Posterior cingulate gyrus (tissue), 11 donors: ENCODE data around the gene GSG1L.
A peak's percentile ranks its signal among the peaks of the same experiment; 100 is the strongest.

Experiments used
- DNase-seq, 10 donors: peaks; one replicate each; pipeline versions ENCODE4 v3.0.0 to v3.0.0-alpha.2; 2020 to 2021; ENCODE audit warnings: mixed read lengths in 3 of 10
- intact Hi-C: fragments of 100-400 bp; cut with DNase I; formaldehyde crosslinking; loops from one replicate; pipeline ENCODE4 v1.15.1; 2023

The GSG1L gene

DNA sequence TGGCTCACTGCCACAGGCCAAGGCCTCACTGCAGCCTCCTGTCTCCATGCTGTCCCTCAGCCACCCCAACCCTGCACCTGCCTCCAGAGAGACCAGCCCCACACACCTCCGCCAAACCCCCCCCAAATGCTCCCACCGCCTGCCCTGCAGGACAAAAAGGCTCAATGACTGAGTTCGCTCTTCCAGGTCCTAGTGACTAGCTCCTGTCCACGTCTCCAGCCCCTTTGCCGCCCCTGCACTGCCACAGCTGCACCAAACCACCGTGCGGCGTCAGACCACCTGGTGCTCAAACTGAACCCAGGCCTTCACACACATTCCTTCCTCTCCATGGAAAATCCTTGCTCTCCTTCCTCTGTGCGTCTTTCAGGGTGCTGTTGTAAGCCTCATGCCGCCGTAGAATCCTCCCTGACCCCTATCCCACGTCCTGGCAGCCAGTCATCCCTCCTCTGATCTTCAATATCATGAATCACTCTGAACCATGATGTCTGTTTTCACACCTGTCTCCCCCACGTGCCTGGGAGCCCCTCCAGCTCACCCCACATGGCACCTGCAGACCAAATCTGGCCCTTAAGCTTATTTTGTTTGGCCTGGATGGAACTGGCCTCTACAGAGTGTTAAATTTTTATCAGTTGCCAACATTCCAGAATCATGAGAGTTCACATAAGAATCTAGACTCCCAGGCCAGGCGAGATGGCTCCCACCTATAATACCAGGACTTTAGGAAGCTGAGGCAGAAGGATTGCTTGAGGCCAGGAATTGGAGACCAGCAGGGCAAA, 4.3 kb upstream of the GSG1L start:
- DNase-seq, result peak in 3 of 10 donors; percentile 37 to 66 (median 61)
- intact Hi-C loops, result no loop called here

DNA sequence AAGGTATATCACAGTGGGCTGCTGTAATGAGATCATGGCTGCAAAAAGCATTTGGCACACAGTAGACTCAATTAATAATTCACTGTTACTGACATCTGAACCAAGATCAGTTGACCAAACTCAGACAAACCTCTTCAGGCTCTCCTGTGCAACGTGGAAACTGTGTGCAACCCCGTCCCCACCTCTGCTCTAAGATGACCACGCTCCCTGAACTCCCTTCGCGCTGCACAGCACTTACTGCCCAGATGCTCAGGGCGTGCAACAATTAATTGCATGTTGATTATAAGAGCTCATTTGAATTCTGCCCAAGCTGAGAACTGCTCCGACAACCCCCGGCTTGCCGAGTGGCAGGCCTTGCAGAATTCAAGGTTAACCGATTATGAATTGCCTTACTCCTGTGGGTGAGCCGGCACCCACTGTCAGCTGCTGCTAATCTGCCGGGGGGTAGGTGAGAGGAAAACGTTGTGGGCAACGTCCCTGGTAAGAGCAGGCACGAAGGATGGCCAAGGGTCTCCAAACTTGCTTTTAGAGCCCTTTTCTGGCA, 1.3 kb upstream of the GSG1L start:
- intact Hi-C loops, result no loop called here
- DNase-seq, result peak in 2 of 10 donors; percentile 32 to 50

DNA sequence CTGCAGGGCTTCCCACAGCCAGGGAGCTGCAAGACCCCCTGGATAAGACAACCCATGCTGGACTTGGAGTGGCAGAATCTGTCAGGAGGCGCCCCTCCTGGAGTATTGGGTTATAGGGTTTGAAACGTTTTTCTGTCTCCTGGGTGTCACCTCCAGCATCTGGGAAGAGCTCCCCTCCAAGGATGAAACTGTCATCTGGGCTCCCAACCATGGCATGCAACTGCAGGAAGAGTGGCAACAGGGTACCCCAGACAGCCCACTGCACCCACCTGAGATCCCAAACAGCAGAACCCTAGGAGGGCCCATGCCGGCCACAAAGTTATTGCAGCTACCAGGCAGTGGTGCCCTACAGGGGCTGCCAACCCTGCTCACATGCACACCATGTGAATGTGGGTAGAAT, 636 bp upstream of the GSG1L start:
- peak in 2 of 10 donors; percentile 32 to 61 for DNase-seq
- intact Hi-C loops, result no loop called here

DNA sequence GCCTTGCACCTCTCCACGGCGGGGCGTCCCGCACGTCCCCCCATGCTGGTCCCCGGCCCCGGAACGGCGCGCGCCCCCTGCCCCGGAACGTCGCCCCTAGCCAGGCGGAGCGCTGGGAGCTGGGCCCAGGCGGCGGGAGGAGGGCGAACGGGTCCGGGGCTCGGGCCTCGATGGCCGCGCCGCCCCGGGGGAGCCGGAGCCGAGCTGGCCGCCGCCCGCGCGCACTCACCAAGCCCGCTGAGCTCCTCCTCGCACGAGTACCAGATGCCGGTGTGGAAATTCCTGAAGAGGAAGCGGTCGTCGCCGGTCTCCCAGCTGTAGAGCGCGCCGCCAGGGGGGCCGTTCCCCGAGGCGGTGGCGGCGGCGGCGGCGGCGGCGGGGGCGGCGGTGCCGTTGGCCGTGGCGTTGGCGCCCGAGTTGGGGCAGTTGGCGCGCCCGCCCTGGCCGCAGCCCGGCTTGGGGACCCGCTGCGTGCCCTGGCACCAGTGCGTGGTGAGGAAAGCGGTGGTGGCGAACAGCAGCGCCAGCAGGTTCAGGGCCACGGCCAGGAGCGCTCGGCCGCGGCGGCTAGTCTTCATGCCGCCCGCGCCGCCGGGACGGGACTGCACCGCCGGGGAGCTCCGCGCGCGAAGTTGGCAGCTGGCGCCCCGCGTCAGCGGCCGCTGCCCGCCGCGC, 530 bp downstream of the GSG1L start:
- peak in 2 of 10 donors; percentile 75 to 86 for DNase-seq
- intact Hi-C loops, result no loop called here

DNA sequence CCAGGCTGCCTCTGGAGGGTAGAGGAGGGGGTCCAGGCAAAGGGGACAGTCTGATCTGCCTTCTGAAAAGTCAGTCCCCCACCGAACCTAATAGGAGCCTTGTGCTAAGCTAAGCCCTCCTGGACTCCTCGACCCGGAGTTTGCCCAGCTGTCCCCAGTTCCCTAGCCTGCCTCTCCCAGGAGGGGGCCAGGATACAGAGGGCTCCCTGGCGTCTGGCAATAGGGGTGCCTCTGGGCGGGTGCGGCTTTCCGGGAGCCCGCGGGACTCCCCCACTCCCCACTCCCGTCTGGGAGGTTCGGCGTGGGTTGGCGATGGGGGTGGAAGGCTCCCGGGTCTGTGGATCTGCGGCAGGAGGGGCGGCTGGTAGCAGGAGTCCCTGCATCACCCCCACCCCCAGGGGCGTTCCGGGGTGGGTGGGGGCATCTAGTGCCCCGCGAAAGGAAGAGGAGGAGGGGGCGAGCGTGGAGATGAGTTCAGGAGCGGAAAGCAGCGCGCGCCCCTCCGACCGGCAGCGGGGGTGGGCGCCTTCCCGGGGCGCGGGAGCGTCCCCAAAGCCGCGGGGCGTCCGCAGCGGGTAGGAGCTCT, 1.2 kb downstream of the GSG1L start:
- peak in 2 of 10 donors; percentile 67 to 72 for DNase-seq
- intact Hi-C loops, result no loop called here

DNA sequence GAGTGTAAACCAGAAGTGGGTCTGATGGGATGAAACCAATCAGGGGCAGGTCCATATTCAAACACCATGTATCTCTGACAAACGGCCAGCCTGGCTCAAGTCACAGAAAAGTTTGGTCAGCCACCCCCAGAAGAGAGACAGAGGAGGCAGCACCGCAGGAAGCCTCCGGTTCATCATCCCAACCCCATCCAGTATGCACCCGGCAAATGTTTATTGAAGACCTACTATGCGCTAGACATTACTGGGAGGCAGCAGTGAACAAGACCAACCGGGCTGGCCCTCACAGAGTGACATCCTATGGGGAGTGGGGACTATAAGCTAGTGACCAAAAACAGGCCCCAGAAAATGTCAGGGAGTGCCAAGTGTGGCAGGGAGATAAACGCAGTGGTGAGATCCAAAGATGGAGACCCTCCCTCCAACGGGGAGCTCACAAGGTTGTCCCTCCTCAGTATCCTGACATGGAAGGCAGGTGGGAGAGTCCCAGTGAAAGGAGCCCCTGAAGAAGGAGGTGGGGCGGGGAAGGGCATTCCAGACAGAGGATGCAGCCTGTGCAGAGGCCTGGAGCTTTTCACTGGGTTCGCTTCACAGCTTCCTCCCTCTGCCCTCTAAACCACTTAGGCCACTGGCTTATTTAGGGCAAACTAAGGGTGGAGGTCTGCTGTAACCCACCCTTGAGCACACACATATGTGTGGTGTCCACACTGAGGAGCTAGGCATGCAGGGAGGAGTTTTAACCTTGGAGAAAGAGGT, 2.0 kb downstream of the GSG1L start:
- DNase-seq, result peak in 2 of 10 donors; percentile 21 to 43
- intact Hi-C loops, result no loop called here

DNA sequence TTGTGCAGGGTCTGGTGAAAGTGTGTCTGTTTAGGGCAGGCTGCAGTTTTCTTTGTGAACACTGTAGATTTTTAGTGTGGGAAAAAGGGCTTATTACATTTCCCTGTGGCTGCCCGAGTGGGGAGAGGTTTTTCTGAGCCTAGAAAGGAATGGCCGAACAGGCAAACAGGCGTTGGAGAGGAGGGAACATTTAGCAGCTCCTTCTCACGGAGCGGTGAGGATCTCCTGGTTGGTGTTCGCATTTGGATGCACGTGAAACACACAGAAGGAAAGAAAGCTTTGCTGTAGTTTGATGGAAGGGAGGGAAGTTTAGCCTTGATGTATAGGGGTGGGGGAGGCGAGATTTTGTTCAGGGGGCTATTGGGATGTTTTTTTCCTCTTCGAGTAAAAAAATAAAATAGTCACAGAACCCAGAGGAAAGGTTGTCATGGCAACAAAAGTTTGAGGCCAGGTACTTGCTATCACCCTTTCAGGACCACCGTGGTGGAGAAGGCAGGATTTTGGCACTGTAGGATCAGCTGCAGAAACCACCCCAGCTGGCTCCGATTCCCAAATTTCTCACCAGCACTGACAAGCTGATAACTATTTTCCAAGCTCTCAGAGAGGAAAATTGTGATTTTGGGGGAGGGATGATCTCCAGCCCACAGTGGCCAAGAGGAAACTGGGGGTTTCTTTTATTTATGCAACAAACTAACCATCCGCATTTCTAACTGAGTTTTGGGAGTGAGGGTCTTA, 3.5 kb downstream of the GSG1L start:
- peak in 3 of 10 donors; percentile 50 to 57 (median 55) for DNase-seq
- intact Hi-C loops, result no loop called here

DNA sequence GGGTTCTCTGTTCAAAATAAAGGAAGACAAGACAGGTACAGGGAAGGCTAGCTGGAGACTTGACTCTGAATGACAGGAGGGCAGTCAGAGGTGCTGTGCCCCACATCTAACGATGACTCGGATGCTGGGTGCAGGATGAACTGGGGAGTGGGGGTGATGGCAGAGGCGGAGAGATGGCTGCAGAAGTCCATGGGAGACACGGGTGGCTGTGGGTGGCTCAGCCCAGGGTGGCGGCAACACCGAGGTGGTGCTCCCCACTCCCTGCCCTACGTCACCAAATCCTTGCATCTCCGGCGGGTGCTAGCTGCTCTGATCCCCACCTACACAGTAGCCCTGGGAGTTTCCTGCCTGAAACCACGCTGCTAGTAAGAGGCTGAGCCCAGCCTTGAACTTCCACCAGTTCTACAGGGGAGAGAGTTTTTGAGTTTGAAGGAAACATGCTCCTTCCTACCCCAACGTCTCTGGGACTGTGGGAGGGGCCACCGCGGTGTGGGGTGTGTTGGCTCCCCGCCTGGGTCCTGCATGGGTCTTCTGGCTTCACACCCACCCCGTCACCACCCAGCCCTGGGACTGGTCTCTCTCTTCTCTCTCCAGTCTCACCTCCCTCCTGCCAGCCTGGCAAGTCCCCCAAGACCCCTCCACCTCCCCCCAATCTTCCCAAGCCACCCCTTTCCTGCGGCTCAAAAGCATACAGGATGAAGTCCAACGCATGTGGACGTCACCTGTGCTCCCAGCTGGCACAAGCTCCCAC, 4.5 kb downstream of the GSG1L start:
- intact Hi-C loops, result no loop called here
- DNase-seq, result peak in 3 of 10 donors; percentile 54 to 80 (median 55)

DNA sequence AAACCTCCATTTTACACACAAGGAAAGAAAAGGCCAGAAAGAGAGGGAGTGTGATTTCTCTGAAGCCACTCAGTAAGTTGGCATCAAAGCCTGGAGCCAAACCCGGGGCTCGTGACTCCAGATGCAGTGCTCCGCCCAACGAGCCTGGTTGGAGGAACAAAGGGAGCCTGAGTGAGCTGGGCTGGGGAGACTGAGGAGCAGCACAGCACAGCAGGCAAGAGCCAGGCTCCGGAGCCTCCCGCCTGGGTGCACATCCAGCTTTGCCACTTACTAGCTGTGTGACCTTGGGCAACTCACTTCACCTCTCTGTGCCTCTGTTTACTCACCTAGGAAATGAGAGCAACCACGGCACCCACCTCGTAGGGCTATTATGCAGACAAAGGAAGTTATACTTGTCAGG, 5.6 kb downstream of the GSG1L start:
- DNase-seq, result peak in 1 of 10 donors; percentile 69
- intact Hi-C loops, result no loop called here

DNA sequence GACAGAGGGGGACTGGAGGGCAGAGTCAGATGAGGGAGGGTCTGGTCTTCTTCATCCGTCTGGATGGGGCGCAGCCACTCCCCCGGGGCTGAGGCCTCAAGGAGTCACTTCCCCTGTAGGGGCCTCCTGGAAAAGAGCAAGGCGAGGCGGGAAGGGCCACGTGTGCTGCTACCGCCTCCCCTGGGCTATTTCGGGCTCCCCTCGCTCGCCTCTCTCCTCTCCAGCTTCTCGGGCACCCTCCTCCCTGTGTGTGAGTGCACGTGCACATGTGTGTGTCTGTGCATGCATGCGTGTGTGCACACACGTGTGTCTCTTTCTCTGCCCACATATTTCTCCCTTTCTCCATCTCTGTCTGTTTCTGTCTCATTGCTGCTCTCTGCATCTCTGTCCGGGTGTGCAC, 10.1 kb downstream of the GSG1L start:
- no peak for DNase-seq
- intact Hi-C loops, result no loop called here

DNA sequence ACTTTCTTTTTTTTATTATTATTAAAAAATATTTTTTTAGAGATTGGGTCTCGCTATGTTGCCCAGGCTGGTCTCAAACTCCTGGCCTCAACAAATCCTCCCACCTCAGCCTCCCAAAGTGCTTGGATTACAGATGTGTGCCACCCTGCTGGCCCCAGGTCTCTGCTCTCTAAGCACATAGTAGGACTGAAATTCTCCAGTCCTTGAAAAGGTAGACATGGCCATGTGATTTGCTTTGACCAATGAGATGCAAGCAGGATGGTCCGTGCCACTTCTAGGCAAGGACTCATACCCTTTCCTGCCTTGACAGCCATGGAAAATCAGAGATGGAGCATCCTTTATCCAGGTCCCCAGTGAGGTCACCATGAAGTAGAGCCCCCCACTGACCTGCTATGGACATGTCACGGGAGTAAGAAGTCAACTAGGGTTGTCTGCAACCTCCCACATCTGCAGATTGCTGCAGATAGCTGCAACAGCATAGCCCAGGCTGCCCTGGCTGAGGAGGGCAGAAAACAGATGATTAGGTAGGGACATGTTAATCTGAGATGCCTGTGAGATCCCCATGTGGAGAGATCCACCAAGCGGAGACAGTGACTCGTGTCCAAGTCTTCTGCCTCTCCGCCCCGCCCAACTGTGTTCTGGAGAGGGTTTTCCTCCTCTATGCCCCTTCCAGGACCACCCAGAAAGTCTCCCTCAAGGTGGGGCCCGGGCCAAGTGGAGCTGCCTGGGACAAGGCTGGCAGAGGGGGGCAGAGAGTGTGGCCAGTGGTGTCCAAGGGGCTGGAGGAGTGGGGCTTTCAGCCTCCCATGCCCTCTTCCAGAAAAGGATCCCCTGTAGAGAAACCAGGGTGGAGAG, 11.0 kb downstream of the GSG1L start:
- intact Hi-C loops, result no loop called here

DNA sequence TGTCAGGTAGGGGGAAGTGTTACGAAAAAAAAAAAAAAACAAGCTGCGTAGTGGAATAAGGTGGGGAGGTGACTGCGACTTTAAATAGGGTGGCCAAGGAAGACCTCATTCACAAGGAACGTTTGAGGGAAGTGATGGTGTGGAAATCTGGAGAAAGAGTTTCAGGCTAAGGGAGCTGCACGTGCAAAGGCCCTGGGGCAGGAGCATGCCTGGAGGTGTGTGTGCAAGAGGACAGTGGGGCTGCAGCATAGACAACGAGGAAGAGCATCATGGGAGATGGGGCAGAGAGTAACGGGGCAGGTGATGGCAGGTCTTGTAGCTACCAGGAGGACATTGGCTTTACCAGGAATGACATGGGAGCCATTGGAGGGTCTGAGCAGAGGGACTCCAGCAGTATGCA, 12.0 kb downstream of the GSG1L start:
- intact Hi-C loops, result no loop called here
- DNase-seq, result no peak

More for the DNA sequence above, 11.0 kb downstream of the GSG1L start:
- DNase-seq, result no peak

DNA sequence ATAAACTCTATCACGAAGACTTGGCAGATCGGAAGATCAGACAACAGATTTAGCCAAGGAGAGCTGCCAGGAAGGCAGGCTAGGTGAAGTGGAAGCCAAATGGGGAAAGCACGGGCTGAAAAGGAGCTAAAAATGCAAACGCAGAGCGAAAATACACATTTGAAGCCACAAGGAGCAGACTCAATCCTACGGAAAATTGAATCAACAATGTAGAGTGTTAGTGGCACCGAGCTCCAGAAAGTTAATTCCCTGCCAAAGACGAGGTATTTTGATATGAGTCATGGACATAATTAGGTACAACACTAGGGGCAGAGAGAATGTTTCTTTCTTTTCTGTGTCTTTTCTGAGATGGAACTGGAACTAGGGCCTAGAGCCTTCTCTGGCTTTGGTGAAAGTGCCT, 20.7 kb downstream of the GSG1L start:
- DNase-seq, result no peak
- intact Hi-C loops, result no loop called here

DNA sequence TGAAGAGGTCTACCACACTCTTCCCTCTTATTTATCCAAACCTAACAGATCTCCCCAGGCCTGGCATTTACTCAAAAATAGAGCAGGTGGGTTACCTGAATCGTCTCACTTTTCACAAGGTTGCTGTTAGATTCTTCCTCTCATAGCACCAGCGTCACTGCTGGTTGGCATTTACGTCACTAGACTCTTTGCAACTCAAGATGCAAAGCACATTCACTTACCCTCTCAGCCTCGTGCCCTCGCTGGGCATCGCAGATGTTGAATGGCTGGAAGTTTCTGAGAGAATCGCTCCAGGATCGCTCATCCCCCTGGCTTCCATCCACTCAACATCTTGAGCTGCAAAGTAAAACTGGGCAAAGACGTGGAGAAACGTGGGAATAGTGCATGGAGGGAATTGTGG, 21.9 kb downstream of the GSG1L start:
- peak in 1 of 10 donors; percentile 52 for DNase-seq
- intact Hi-C loops, result no loop called here

DNA sequence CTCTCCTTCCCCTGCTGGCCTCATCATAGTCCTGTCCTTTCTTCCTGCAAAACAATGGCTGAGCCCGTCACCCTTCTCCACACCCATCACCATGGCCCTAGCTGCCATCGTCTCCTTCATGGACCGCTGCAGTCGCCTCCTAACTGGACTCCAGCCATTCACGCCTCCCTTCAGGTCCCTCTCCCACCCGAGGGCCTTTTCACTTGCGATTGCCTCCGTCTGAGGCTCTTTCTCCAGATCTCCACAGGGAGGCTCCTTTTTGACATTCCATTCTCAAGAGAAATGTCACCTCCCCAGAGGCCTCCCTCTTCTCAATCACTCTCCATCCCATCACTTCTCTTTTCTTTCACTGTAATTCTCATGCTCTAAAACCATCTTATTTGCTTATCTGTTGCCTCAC, 23.5 kb downstream of the GSG1L start:
- intact Hi-C loops, result no loop called here
- DNase-seq, result no peak

DNA sequence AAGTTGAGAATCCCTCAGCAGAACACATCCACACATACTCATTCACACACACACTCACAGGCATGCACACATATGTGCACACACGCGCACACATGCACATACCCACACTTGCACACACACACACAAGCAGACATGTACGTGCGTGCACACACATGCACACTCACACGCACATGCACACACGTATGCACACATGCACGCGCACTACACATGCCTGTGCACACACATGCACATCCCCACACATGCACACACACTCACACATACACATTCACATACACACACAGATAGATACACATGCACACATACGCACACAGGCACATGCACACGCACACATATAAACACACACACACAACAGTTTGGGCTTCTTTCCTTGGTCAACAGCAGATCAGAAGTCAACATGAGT, 24.0 kb downstream of the GSG1L start:
- intact Hi-C loops, result no loop called here
- no peak for DNase-seq

DNA sequence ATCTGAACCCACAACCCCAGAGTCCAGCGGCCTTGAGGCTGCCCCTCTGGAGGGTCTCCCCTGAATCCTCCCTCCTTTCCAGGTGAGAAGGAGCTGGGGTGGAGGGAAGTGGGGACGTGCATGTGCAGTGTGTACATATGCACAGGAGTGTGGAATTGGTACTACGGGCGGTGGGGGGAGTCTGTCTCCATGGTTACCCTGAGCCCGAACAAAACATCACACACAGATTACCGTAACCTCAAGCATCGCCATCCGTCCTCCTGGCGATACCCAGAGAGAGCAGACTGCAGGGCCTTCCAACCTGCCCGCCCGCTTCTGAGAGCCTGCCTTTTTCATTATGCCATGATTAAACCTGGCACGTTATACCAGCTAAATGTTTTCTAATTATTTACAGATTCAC, 25.1 kb downstream of the GSG1L start:
- DNase-seq, result no peak
- intact Hi-C loops, result no loop called here

DNA sequence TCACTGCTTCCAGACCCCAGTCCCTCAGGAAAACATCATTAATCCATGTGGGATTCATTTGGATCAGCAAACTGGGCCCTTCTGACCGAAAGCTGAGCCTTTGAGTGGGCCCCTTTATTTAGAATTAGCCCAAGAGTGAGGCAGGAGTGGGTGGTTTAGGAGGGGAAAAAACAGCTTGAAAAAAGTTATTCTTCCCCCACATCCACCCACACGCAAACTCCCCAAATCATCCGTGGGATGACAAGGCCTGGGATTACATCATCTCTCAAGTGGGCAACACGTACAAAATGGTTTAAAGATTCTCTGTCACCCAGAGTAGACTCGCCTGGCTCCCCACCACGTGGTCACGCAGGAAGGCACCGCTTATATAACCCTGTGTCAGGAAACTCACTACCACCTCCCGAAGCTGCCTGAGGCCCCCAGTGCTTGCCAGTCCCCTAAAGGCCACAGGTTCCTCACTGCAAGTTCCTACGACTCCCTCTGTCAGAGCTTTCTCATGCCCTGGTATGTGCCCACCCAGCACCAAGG, 27.6 kb downstream of the GSG1L start:
- peak in 1 of 10 donors; percentile 59 for DNase-seq
- intact Hi-C loops, result no loop called here
